GM23338 (cell line): ENCODE results near the gene SPDYE2B. TPM values are rescaled to one million over a fixed set of nuclear protein-coding genes. Genes with fewer than 3 reads are reported as not detected.
"Not testable (repeated sequence)": the region's sequence is repeated elsewhere in the genome, so short reads cannot be mapped to it uniquely, and the experiment has no call there.

ENCODE experiments used
- ATAC-seq: fragments of 200-7000 bp; cut with Tn5 transposase; 3 replicates; pipeline ENCODE4 v1.9.1; 2020
- DNase-seq: peaks from one replicate; pipeline ENCODE4 v3.0.0-alpha.2; 2015; ENCODE audit warnings: low spot score
- H2AFZ ChIP-seq: fragments of 200-600 bp; sonication (generic); 2 replicates; pipeline ENCODE4 v1.8.0; 2016; ENCODE audit warnings: antibody characterized with exemption, mild to moderate bottlenecking, moderate library complexity
- H3F3A ChIP-seq: fragments of 200-600 bp; sonication (generic); replicated peaks from 2 replicates; pipeline ENCODE4 v1.8.0; 2017; ENCODE audit warnings: antibody characterized with exemption, mixed run types, low read depth
- H3K27ac ChIP-seq: fragments of 200-600 bp; sonication (generic); 2 replicates; pipeline ENCODE4 v1.6.1; 2016; ENCODE audit warnings: low read depth
- H3K27me3 ChIP-seq: fragments of 200-600 bp; sonication (generic); 2 replicates; pipeline ENCODE4 v1.8.0; 2016; ENCODE audit warnings: mild to moderate bottlenecking, mixed run types, moderate library complexity; ENCODE audit not compliant: insufficient read depth
- H3K36me3 ChIP-seq: fragments of 200-600 bp; sonication (generic); 2 replicates; pipeline ENCODE4 v1.8.0; 2016; ENCODE audit warnings: mild to moderate bottlenecking; ENCODE audit not compliant: insufficient read depth
- H3K4me1 ChIP-seq: fragments of 200-600 bp; sonication (generic); 2 replicates; pipeline ENCODE4 v1.8.0; 2016; ENCODE audit warnings: mild to moderate bottlenecking, moderate library complexity; ENCODE audit not compliant: insufficient read depth
- H3K4me2 ChIP-seq: fragments of 200-600 bp; sonication (generic); 2 replicates; pipeline ENCODE4 v1.7.1; 2017; ENCODE audit warnings: mixed run types
- H3K4me3 ChIP-seq: fragments of 200-600 bp; sonication (generic); 2 replicates; pipeline ENCODE4 v1.6.1; 2016; ENCODE audit warnings: mixed run types
- H3K79me2 ChIP-seq: fragments of 200-600 bp; sonication (generic); replicated peaks from 2 replicates; pipeline ENCODE4 v1.8.0; 2017; ENCODE audit warnings: mild to moderate bottlenecking; ENCODE audit not compliant: insufficient read depth
- H3K9me2 ChIP-seq: fragments of 200-600 bp; sonication (generic); 2 replicates; pipeline ENCODE4 v1.8.0; 2017; ENCODE audit not compliant: insufficient read depth
- H4K20me1 ChIP-seq: fragments of 200-600 bp; sonication (generic); replicated peaks from 2 replicates; pipeline ENCODE4 v1.8.0; 2017; ENCODE audit warnings: mild to moderate bottlenecking; ENCODE audit not compliant: insufficient read depth
- H3K27ac Mint-ChIP-seq: 2 replicates; pipeline ENCODE4 v1.8.0; 2020; ENCODE audit warnings: inconsistent platforms, mild to moderate bottlenecking, moderate library complexity, mixed read lengths
- H3K27me3 Mint-ChIP-seq: 3 replicates; pipeline ENCODE4 v1.8.0; 2022; ENCODE audit warnings: low read depth, mild to moderate bottlenecking, moderate library complexity, mixed read lengths, inconsistent platforms; ENCODE audit not compliant: insufficient read depth, poor library complexity
- H3K36me3 Mint-ChIP-seq: 3 replicates; pipeline ENCODE4 v1.8.0; 2021; ENCODE audit warnings: low read depth, mild to moderate bottlenecking, inconsistent platforms, moderate library complexity, mixed read lengths
- H3K4me1 Mint-ChIP-seq: 3 replicates; pipeline ENCODE4 v1.8.0; 2020; ENCODE audit warnings: mild to moderate bottlenecking, inconsistent platforms, mixed read lengths
- H3K4me3 Mint-ChIP-seq: 3 replicates; pipeline ENCODE4 v1.8.0; 2021; ENCODE audit warnings: moderate library complexity, mild to moderate bottlenecking, inconsistent platforms, mixed read lengths
- H3K9me3 Mint-ChIP-seq: 3 replicates; pipeline ENCODE4 v1.8.0; 2020; ENCODE audit warnings: moderate library complexity, mild to moderate bottlenecking, inconsistent platforms, mixed read lengths
- polyA plus RNA-seq: library from polyadenylated mRNA; unstranded; fragments of >200 nt; fragmentation: Nextera tagmentation; extraction: Ambion mirVana; gene quantifications from 2 replicates; pipeline ENCODE4 v1.2.1, GENCODE V29; 2016
- total RNA-seq: library from RNA; depleted of rRNA; stranded (reverse); fragments of >200 nt; shearing (Covaris generic); gene quantifications from 2 replicates; pipeline ENCODE4 v1.2.3, GENCODE V29; 2014

SPDYE2B gene
- total and polyA plus RNA-seq, 2 experiments from 2014 or later = 1.7 TPM; not detected in 1

GRCh38 chr7:102616507-102617125 is 33.5 kb upstream of the SPDYE2B start, which contains the start of gene RASA4:
TSS of gene RASA4 (minus strand) at chr7:102616756. CDS start at chr7:102616689, 67 bp downstream.
- ATAC-seq (peak; percentile 78), DNase-seq (peak; percentile 0)
- not testable (repeated sequence) for H3K4me1 ChIP-seq, H3K4me3 ChIP-seq, H4K20me1 ChIP-seq, H3K4me1 Mint-ChIP-seq, H3K27ac ChIP-seq, H3K79me2 ChIP-seq, H3K27me3 Mint-ChIP-seq, H3K4me3 Mint-ChIP-seq, H3K36me3 ChIP-seq, H3K9me3 Mint-ChIP-seq, H3K36me3 Mint-ChIP-seq, H3K27me3 ChIP-seq, H3K9me2 ChIP-seq, H3K4me2 ChIP-seq, H2AFZ ChIP-seq, H3F3A ChIP-seq, H3K27ac Mint-ChIP-seq

GRCh38 chr7:102618122-102618521 is 32.0 kb upstream of the SPDYE2B start:
- not testable (repeated sequence) for H3K9me2 ChIP-seq, DNase-seq, H3K4me3 ChIP-seq, H3K27ac Mint-ChIP-seq, H3K4me2 ChIP-seq, H3K36me3 Mint-ChIP-seq, H2AFZ ChIP-seq, ATAC-seq, H3K27ac ChIP-seq, H3K4me3 Mint-ChIP-seq, H3F3A ChIP-seq, H3K79me2 ChIP-seq, H3K36me3 ChIP-seq, H3K27me3 Mint-ChIP-seq, H3K27me3 ChIP-seq, H4K20me1 ChIP-seq, H3K4me1 ChIP-seq, H3K4me1 Mint-ChIP-seq, H3K9me3 Mint-ChIP-seq

GRCh38 chr7:102627271-102627904 is 22.7 kb upstream of the SPDYE2B start:
- H3K4me2 ChIP-seq, ATAC-seq, H2AFZ ChIP-seq: not testable (repeated sequence)

GRCh38 chr7:102630622-102631021 is 19.5 kb upstream of the SPDYE2B start:
- not testable (repeated sequence) for ATAC-seq, H3K4me1 Mint-ChIP-seq, H3K4me2 ChIP-seq, H3F3A ChIP-seq, H3K9me2 ChIP-seq, H2AFZ ChIP-seq, H3K27me3 ChIP-seq, H3K36me3 Mint-ChIP-seq, DNase-seq, H3K4me1 ChIP-seq, H3K27ac ChIP-seq, H3K79me2 ChIP-seq, H4K20me1 ChIP-seq, H3K4me3 Mint-ChIP-seq, H3K27ac Mint-ChIP-seq, H3K9me3 Mint-ChIP-seq, H3K27me3 Mint-ChIP-seq, H3K4me3 ChIP-seq, H3K36me3 ChIP-seq

More at GRCh38 chr7:102627271-102627904, 22.7 kb upstream of the SPDYE2B start:
- H3F3A ChIP-seq, H3K9me3 Mint-ChIP-seq, H3K9me2 ChIP-seq, H3K27ac ChIP-seq, H3K27me3 Mint-ChIP-seq, H3K4me1 Mint-ChIP-seq, H3K4me1 ChIP-seq, H3K27ac Mint-ChIP-seq, H3K36me3 ChIP-seq, H3K36me3 Mint-ChIP-seq, DNase-seq, H3K4me3 ChIP-seq, H3K27me3 ChIP-seq, H3K79me2 ChIP-seq, H3K4me3 Mint-ChIP-seq, H4K20me1 ChIP-seq: not testable (repeated sequence)

GRCh38 chr7:102634299-102634698 is 15.8 kb upstream of the SPDYE2B start:
- not testable (repeated sequence) for H3K9me2 ChIP-seq, ATAC-seq, H3K27ac ChIP-seq, H2AFZ ChIP-seq, H3K27me3 ChIP-seq, H3K4me3 ChIP-seq, H3K4me2 ChIP-seq, H3K4me3 Mint-ChIP-seq, DNase-seq, H3K27me3 Mint-ChIP-seq, H3K4me1 ChIP-seq, H3K4me1 Mint-ChIP-seq, H4K20me1 ChIP-seq, H3K9me3 Mint-ChIP-seq, H3K36me3 Mint-ChIP-seq, H3K27ac Mint-ChIP-seq, H3K79me2 ChIP-seq, H3F3A ChIP-seq, H3K36me3 ChIP-seq

- H3K27ac ChIP-seq, H3K4me2 ChIP-seq, H3K36me3 ChIP-seq, H3K27me3 Mint-ChIP-seq, H3K4me3 Mint-ChIP-seq, H3K79me2 ChIP-seq, ATAC-seq, H3K4me1 ChIP-seq, H3K4me3 ChIP-seq, H3K36me3 Mint-ChIP-seq, H4K20me1 ChIP-seq, H3K9me3 Mint-ChIP-seq, H3K4me1 Mint-ChIP-seq, H3F3A ChIP-seq, H3K27ac Mint-ChIP-seq, H3K27me3 ChIP-seq, H3K9me2 ChIP-seq, DNase-seq, H2AFZ ChIP-seq: not testable (repeated sequence)
Observed at GRCh38 chr7:102635354-102635753, 14.8 kb upstream of the SPDYE2B start.
